Inferior parietal cortex (tissue), 1 donor: Measurements from ENCODE around the gene SORCS2.

Experiments
- DNase-seq: peaks from one replicate; pipeline ENCODE4 v3.0.0-alpha.2; 2016; ENCODE audit errors: extremely low spot score

SORCS2 gene

DNA sequence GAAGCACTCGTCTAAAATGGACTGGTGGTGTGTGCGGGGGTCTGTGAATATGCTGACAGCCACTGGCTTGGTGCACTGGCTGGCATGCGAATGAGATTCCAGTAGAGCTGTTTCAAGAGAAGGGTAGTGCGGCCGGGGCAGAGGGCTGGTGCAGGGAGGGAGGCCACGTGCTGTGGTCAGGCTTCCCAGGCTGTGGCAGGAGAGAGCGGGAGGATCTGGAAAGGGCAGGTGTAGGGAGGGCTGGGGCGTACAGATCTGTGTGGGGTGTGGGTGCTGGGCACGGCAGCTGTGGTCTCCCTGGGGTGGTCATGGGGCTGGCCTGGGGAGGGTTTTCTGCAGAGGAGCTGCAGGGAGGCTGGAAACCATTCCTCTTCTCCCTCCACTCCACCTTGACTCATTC, 30.2 kb downstream of the SORCS2 start:
- no peak for DNase-seq

DNA sequence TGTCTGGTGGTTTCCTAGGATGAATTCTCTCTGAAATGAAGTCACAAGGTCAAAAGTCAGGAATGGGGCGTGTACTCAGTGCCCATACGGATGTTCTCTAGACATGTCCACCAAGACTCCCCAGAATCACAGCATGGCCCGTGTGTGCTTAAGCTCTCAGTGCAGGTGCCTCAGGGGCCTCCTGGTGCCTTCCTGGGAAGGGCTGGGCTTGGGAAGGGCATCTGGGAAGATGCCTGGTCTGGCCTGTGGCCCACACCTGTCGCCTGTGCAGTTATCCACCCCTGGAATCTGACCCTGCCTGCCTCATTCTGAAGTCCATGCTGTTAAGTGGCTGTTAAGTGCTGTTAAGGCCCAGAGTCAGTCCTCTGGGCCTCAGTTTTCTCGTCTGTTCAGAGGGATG, 31.2 kb downstream of the SORCS2 start:
- no peak for DNase-seq

DNA sequence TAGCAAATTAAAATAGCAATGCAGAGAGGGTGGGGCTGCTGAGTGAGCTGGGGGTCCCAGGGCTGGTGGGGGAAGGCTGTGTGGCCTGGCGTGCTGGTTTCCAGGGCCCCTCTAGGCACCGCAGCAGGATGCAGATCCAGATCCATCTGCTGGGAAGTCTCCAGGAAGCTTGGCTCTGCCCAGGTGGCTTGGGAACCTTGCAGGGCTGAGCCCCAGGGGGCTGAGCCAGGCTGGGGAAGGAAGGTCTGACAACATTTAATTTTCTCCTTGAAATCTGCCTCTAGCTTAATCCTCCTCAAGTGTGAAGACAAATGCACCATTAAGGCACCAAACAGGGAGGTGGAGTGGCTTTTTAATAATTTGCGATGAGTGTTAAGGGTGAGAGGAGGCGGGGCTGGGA, 31.7 kb downstream of the SORCS2 start:
- no peak for DNase-seq

DNA sequence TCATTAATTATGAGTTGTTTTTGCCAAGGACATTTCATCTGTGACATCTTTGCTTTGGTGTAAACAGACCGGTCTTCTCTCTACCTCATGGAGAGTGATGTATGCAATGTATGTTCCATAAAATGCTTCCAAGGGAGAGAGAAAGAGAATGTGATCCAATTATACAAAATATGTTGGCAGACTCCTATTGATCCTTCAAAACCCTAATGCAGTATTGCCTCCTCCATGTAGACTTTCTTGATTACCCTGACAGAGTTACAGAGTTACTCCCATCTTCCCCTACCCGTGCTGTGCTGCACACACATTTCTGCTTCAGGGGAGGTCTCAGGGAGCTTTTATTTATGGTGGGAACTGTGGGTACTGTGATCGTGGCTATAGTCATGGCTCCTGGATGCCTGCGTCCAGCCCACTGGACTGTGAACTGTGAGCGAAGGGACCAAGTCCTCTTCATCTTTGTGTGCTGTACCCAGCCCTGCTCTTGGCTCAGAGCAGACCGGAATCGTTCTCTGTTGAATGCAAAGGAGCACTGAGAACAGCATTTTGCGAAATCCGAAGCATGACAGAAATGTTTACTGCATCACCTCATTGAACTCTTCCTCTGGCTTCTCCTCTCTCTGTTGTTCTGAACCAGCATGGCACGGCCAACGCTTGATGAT, 32.7 kb downstream of the SORCS2 start:
- no peak for DNase-seq

DNA sequence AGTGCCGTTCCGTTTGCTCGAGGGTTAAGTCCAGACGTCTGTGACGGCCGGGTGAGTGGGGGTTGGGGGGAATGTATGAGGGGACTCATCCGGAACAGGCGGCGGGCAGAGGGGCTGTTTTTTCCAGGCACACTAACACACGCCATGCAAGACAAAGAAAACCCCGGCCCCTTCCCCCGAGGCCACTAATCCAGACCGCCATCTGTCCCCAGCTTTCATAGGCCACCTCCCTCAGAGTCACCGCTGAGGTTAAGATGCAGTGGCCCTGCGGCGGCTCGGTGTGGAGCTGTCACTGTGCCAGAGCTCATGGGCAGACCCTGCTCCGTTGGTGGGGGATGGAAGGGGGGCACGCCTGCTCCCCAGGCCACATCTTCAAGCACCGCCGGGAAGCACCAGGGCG, 34.1 kb downstream of the SORCS2 start:
- DNase-seq: no peak

DNA sequence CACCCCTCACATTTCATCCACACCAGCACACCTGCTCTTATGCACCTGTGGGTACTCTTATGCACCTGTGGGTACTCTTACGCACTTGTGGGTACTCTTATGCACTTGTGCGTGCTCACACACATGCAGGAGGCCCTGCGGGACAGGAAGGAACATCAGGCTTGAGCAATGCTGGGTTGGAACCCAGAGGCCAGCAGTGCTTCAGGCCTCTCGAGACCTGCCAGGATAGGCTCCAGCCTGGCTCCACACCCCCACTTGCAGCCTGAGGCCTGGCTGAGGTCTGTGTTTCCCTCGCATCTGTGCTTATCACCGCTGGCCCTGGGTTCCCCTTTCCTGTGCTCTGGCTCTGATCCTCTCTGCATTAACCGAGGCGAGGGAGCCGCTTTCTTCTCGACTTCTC, 34.7 kb downstream of the SORCS2 start:
- no peak for DNase-seq

DNA sequence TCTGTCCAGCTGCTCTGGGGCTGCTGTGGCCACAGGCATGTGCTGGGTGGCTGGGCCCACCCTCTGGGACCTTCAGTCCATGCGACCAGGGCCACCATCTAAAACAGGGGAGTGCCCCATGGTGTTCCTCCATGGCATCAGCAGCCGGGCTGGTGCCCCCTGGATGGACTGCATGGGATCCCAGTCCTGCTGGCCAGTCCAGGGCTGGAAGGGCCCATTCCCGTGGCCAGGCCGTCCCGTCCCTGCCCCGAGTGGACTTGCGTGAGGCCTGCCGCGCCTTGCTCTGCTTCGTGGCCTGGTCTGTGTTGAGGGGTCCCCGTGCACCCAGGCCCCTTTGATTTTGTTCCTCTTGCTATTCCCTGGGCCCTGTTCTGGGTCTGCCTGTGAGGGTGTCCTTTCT, 36.4 kb downstream of the SORCS2 start:
- DNase-seq: no peak

DNA sequence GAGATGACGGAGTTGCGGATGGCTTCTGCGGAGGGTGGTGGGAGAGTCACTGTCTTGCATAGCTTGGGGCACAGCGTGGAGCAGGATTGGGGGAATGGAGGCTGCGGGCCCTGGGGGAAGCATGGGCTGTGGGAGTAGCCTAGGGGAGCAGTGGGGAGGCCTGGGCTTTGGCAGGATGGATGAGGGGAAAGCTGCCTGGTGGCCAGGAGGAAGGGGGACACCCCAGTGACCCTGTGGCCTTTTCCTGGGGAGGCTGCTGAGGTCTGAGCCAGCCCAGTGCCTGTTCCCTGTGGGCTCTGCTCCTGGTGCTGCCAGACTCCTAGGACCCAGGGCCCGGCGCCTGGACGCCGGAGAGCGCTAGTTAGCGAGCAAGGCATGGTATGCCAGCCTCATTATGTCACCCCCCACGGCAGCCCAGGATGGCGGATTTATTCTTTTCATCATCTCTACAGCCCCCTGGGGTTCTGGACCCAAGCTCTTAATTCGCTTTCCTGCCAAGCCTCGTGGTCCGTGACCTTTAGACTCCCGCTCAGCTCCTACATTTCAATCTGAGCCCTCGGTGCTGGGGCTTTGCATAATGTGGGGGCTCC, 39.8 kb downstream of the SORCS2 start:
- DNase-seq: no peak

DNA sequence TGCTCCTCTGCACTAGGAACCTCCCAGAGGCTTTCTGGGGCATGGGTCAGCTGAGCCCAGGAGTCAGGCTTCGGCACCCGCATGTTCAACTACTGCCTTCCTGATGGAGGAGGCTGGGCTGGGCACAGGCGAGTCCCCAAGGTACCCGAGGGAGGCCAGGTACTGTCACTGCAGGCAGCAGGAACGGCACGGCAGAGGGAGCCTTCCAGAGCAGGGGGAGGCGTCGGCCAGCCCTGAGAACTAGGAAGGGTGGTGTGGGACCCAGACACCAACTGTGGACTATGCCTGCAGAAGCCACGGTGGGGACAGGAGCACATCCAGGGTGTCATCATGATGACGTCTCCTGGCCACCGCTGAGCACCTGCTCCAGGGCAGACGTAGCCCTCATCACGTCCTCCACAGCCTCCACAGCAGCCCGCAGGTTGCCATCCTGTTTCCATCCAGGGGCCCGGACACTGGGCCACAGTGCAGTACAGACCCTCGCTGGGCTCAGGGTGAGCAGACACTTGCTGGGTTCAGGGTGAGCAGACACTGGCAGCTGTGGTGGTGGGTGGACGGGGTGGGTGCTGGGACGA, 40.8 kb downstream of the SORCS2 start:
- DNase-seq: no peak

DNA sequence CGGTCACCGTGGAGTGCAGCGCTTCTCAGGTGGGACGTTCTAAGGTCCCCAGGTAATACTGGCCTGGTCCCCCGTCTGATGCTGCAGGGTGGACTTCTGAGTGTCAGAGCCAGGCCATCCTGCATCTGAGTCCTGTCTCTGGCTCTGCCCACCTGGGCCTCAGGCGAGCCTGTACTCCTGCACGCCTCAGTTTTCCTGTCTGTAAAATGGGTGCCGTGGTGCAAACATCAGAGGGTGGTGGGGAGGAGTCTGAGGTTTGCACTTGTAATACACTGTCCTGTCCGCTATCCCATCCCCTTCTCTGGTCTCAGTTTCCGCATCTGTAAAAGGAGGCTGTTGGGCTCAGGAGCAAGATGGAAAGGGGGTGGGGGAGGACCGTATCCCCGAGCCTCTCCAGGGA, 41.3 kb downstream of the SORCS2 start:
- DNase-seq: no peak

DNA sequence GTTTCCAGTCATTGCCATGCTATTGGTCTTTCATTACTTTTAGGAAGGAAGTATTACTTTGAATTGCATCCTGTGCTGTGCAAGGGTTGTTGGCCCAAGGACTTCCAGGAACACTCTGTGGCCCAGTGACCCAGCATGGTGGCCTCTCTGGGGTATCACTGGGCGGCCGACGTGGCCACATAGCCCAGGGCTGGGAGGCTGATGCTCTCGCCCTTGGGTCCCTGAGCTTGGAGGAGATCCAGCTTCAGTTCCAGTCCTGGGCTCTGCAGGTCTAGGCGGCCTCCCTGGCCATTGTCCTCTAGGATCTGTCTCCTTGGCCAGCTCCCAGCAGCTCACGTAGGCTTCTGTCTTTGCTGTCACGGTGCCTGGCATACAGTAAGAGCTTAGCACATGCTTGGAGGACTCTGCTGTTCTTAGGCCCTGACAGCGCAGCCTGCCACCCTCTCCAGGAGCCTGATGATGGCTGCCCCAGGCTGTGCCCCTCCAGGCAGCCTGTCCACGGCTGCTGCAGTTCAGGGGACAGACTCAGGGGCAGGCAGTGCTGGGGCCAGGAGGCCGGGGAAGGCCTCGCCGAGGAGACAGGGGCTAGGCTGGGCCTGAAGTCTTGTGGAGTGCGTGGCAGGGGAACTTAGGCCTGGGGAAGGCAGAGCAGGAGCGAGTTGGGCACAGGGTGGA, 42.2 kb downstream of the SORCS2 start:
- no peak for DNase-seq

DNA sequence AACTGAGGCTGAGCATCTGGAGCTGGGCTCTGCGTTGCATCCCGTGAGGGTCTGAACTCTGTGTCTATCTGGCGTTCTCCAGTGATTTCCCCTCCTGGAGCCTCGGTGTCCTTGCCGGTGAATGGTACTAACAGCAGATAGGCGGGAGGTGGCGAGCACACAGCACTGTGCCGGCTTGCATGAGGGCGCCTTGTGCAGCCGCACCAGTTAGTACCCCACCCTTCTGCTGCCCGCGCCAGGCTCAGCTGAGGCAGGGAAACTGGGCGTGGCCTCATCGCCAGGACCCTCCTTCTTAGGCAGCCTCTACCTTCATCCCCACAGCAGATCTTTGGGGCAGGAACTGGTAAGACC, 42.7 kb downstream of the SORCS2 start:
- no peak for DNase-seq

DNA sequence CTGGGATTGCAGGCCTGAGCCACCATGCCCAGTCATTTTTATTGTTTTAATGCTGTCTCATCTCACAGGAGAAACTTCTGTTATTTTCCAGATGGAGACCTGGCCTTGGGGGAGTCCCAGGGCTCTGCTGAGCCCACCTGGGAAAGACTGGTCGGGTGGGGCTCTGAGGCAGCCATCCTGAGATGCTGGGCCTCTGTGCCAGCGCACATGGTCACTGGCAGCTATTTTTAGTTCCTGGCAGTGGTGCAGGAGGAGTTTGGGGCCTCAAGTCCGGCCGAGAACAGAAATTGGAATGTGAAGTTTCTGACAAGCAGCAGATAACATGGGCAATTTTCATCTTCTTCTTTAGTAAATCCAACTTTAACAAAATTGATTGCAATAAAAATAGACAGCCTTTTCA, 44.5 kb downstream of the SORCS2 start:
- DNase-seq: no peak

DNA sequence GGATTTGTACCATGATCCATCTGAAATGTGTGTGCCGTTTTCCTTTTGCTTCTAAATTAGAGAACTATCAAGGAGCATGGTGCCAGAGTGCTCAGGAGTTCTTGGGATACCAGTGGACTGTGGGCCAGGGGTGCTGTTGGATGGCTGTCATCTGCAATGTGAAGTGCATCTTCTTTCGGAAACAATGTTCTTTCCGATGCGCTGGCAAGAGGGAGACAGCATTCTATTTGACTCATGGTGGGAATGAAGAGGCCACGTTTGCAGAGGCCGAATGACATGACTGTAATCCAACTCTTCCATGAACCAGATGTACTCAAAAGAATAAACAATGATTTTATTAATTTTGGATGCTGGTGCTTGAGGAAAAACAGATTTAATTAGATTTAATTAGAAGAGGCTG, 45.5 kb downstream of the SORCS2 start:
- DNase-seq: no peak

DNA sequence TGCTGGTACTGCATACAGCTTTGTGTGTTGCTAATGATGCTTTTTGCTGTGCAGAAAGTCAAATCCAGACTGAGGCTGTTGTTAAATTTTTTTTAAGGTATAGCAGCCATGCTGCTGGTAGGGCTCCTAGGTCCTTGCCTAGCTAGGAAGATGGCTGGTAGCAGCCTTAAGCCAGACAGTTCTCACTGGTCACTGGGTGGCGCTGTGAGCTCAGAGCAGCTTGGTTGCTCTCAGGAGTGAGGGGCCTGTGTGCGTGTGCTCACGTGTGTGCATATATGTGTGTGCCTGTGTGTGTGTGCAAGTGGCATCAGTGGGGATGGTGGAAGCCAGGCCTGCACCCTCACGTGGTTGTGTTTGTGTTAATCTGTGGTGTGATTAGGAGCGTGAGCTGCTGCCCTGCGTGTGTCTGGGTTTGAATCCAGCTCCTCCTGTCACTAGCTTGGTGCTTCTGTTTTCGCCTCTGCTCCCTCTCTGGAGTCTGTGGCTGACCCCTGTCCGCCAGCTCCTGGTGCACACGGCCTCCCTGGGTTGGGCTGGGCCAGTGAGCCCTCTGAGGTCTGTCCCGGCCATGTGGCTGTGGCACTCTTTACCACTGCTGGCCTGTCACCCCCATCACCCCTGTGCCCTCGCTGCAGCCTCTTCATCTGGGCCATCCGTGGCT, 46.1 kb downstream of the SORCS2 start:
- no peak for DNase-seq

DNA sequence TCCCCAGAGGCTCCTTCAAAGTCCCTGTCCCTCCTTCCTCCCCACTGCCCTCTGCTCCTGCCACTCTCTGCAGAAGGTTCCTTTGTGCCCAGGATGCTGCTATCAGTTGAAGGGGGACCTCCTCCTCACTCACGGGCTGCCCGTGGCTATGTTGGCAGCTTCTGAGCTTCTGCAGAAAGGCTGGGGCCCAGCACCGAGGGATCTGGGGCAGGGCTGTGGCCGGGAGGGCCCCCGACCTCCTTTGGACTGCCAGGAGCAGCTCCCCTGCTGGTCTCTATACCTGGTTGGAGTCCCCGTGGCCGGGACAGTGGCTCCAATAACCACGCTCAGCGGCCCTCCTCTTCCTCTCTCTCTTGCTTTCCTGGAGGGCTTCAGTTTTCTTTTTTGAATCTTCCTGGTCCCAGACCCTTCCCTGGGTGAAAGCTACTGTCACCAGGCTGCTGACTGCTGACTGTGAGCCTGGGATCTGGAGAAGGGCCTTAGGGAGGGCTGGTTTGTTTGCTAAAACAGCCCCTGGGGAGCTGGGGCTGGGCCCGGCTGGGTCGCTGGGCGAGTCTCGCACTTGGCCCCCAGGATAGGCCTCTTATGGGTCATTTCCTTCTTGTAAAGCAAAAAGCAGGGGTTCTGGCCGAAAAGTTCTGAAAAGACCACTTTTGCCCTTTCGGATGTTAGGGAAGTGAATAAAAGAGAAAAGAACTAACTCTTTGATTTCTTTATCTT, 46.9 kb downstream of the SORCS2 start:
- DNase-seq: no peak

DNA sequence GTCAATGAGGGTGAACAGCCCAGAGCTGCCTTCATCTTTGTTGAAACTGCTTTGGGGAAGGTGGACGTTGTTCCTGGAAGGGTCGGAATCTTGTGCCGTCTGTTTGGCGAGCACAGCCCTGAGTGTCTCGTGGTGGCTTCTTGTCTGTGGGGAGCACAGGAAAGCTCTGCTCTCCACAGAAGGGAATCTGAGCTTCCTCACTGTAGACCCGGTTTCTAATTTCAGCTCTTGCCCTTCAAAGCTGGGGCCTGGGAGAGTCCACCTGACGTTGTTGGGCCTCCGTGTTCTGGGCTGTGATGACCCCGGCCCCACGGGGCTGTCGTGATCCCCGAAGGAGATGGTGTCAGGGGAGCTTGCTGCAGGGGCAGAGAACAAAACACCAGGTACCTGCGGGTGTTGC, 47.5 kb downstream of the SORCS2 start:
- DNase-seq: no peak

DNA sequence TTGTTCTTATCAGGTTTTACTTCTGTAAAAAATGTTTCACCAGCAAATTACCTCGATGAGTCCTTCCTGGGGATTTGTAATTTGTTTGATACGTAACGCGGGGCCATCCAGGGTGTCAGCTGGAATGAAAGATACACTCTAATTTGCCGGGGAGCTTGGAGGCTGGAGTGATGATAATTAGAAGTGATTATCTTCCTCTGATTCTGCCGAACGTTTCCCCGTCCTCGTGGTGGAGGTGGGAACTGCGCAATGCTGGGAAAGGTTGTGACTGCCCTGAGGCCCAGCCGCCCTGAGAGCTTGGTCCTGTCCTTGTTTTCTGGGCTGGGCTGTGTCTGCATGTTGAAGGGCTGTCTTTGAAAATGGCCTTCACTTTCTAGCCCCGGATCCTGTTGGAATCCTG, 48.0 kb downstream of the SORCS2 start:
- DNase-seq: no peak

DNA sequence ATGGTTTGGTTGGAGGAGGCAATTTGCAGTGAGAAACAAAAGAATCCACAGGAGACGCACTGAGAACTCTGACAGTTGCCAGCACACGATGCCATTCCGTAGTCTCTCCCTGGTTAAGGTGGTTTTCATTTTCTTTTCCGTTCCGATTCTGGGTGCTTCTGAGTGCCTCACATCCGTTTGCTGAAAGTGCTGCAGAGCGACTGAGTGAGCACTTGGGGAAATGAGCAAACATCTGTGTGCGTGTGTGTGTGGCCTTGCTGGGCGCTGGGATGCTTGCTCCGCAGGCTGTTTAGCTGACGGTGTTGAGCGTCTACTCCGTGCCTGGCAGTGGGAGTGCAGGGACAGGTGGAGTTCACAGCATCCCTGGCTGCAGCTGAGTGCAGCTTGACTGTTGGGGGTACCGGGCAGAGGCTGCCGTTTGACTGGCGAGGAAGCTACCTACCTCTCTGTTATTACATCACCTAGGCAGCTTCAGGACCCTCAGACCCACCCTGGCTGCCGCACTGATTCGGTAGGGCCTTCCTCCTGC, 49.3 kb downstream of the SORCS2 start:
- no peak for DNase-seq

DNA sequence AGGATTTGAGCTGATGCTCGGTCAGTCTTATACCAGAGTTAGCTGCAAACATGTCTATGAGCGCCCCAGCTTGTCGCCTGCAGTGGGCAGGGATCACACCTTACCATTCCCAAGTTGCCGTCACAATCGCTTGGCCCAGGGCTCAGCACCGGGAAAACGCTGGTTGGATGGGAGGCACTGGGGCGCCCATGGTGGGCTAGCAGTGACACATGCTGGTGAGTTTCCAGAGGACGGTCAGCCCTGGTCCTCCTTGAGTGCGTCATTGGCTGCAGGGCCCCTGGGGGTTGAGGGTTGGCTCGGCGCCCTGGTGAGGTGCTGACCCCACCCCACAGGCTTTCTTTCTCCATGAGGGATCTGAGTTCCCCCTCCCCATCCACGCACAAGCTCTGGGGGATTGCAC, 50.4 kb downstream of the SORCS2 start:
- no peak for DNase-seq

DNA sequence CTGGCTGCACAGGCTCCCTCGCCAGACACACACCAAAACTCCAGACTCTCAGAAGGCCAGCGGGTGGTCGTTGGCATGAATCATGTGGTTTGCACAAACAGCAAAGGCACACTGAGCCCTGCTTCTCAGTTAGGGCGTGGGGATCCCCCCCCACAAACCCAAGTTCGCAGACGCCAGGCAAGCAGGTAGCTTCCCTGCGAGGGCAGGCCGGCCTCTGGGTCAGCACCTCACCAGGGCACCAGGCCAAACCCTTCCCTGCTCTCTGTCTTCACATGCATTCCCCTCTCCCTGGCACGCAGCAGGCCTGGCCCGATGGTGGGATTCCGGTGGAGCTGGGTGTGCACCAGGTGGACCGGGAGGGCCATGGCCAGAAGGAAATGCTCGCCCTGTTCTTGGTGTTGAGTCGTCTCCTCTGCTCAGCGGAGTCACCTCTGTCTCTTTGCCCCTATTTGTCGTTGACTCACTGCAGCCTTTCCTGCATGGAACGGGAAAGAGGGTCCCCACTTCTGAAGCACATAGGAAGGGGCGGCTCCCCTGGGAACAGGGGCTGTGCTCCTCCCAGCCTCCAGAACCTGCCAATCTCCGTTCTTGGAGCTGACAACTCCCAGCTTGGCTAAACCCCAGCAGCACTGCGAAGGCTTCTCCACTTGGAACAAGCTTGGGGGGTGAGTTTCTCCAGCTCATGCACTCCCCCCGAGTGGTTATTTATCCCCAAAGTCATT, 51.4 kb downstream of the SORCS2 start:
- no peak for DNase-seq
